GM19372 (cell line): ENCODE measurements around the gene PLA2G12A.
A peak's percentile ranks its signal among the peaks of the same experiment; 100 is the strongest.

Source experiments
- ATAC-seq: cut with Tn5 transposase; IDR thresholded peaks from one replicate; pipeline ENCODE4 v1.9.1; 2021; ENCODE audit warnings: mild to moderate bottlenecking, low read depth, moderate library complexity; ENCODE audit not compliant: unreplicated experiment

PLA2G12A gene

GRCh38 chr4:109730619-109731545 lies 1.0 kb upstream of the PLA2G12A start:
- no peak for ATAC-seq

- peak; percentile 20 for ATAC-seq
Observed at GRCh38 chr4:109729117-109729717, 653 bp downstream of the PLA2G12A start.

GRCh38 chr4:109728385-109728784 lies 1.5 kb downstream of the PLA2G12A start:
- no peak for ATAC-seq

- no peak for ATAC-seq
Observed at GRCh38 chr4:109723110-109723509, 6.8 kb downstream of the PLA2G12A start.

- no peak for ATAC-seq
Observed at GRCh38 chr4:109722357-109722756, 7.5 kb downstream of the PLA2G12A start.

GRCh38 chr4:109721033-109721432 lies 8.8 kb downstream of the PLA2G12A start:
- ATAC-seq: no peak

GRCh38 chr4:109719604-109720003 lies 10.3 kb downstream of the PLA2G12A start:
- no peak for ATAC-seq

GRCh38 chr4:109718759-109719158 lies 11.1 kb downstream of the PLA2G12A start:
- ATAC-seq: no peak

GRCh38 chr4:109713500-109713899 lies 16.4 kb downstream of the PLA2G12A start:
- ATAC-seq: no peak

- ATAC-seq: no peak
Observed at GRCh38 chr4:109708990-109709389, 20.9 kb downstream of the PLA2G12A start.

- no peak for ATAC-seq
Observed at GRCh38 chr4:109708435-109708834, 21.4 kb downstream of the PLA2G12A start.

- no peak for ATAC-seq
Observed at GRCh38 chr4:109703664-109704361, 26.1 kb downstream of the PLA2G12A start.

GRCh38 chr4:109702950-109703663 lies 26.8 kb downstream of the PLA2G12A start, which contains the start of gene CASP6:
Gene CASP6 (minus strand): TSS chr4:109703445. CDS start chr4:109703395, 50 bp downstream.
- peak; percentile 73 for ATAC-seq

- ATAC-seq: no peak
Observed at GRCh38 chr4:109701566-109702410, 28.1 kb downstream of the PLA2G12A start.

- ATAC-seq: no peak
Observed at GRCh38 chr4:109699553-109700225, 30.2 kb downstream of the PLA2G12A start.

- no peak for ATAC-seq
Observed at GRCh38 chr4:109698656-109699055, 31.2 kb downstream of the PLA2G12A start.

GRCh38 chr4:109691411-109691920 lies 38.4 kb downstream of the PLA2G12A start:
- no peak for ATAC-seq

GRCh38 chr4:109690690-109691410 lies 39.0 kb downstream of the PLA2G12A start:
- peak; percentile 78 for ATAC-seq
